OCI-LY1 (cell line): ENCODE measurements around the gene WNT9A.

Experiments
- H2AFZ ChIP-seq: fragments of 200-600 bp; sonication (generic), shearing (Covaris generic); 2 replicates; pipeline ENCODE4 v1.6.0; 2014; ENCODE audit warnings: antibody characterized with exemption, mild to moderate bottlenecking, low read length
- H3F3A ChIP-seq: fragments of 200-600 bp; sonication (generic), shearing (Covaris generic); 2 replicates; pipeline ENCODE4 v1.6.0; 2014; ENCODE audit warnings: mild to moderate bottlenecking, antibody characterized with exemption, low read length, moderate library complexity; ENCODE audit not compliant: insufficient read depth
- H3K27ac ChIP-seq: fragments of 200-600 bp; sonication (generic); 2 replicates; pipeline ENCODE4 v1.5.1; 2014; ENCODE audit warnings: low read length, mixed run types, mild to moderate bottlenecking, low read depth; ENCODE audit not compliant: poor library complexity, severe bottlenecking
- H3K27me3 ChIP-seq: fragments of 200-600 bp; sonication (generic); 2 replicates; pipeline ENCODE4 v1.6.0; 2014; ENCODE audit warnings: antibody characterized with exemption, mild to moderate bottlenecking, low read length, moderate library complexity; ENCODE audit not compliant: insufficient read depth
- H3K36me3 ChIP-seq: fragments of 200-600 bp; sonication (generic); 2 replicates; pipeline ENCODE4 v1.6.1; 2014; ENCODE audit warnings: mild to moderate bottlenecking, antibody characterized with exemption, low read length, moderate library complexity, mixed read lengths; ENCODE audit not compliant: insufficient read depth
- H3K4me1 ChIP-seq: fragments of 200-600 bp; sonication (generic); 2 replicates; pipeline ENCODE4 v1.5.1; 2014; ENCODE audit warnings: mild to moderate bottlenecking, low read length, moderate library complexity; ENCODE audit not compliant: insufficient read depth, severe bottlenecking
- H3K4me2 ChIP-seq: fragments of 200-600 bp; sonication (generic), shearing (Covaris generic); 2 replicates; pipeline ENCODE4 v1.6.1; 2014; ENCODE audit warnings: low read length
- H3K4me3 ChIP-seq: fragments of 200-600 bp; sonication (generic); 2 replicates; pipeline ENCODE4 v1.5.1; 2014; ENCODE audit warnings: low read length, low read depth, mild to moderate bottlenecking, mixed read lengths; ENCODE audit not compliant: poor library complexity, severe bottlenecking
- H3K79me2 ChIP-seq: fragments of 200-600 bp; shearing (Covaris generic); 2 replicates; pipeline ENCODE4 v1.6.1; 2016; ENCODE audit warnings: mixed run types, low read length, mixed read lengths; ENCODE audit not compliant: insufficient read depth
- H3K9ac ChIP-seq: fragments of 200-600 bp; sonication (generic), shearing (Covaris generic); 2 replicates; pipeline ENCODE4 v1.6.1; 2014; ENCODE audit warnings: mild to moderate bottlenecking, low read length, mixed read lengths
- H3K9me2 ChIP-seq: fragments of 200-600 bp; sonication (generic), shearing (Covaris generic); 2 replicates; pipeline ENCODE4 v1.6.1; 2014; ENCODE audit warnings: low read depth, mild to moderate bottlenecking, low read length, mixed read lengths
- H3K9me3 ChIP-seq: fragments of 200-600 bp; shearing (Covaris generic); 2 replicates; pipeline ENCODE4 v1.6.1; 2014; ENCODE audit warnings: low read length, mixed read lengths
- H4K20me1 ChIP-seq: fragments of 200-600 bp; sonication (generic), shearing (Covaris generic); 2 replicates; pipeline ENCODE4 v1.6.0; 2016; ENCODE audit warnings: mild to moderate bottlenecking, low read length; ENCODE audit not compliant: insufficient read depth
- CTCF ChIP-seq: fragments of 200-600 bp; sonication (generic), shearing (Covaris generic); IDR thresholded peaks from 2 replicates; pipeline ENCODE4 v1.5.1; 2017; ENCODE audit warnings: mild to moderate bottlenecking, antibody characterized with exemption, low read length, moderate library complexity, mixed read lengths
- EZH2 ChIP-seq: fragments of 200-600 bp; sonication (generic), shearing (Covaris generic); IDR thresholded peaks from 2 replicates; pipeline ENCODE4 v1.8.0; 2017; ENCODE audit warnings: borderline replicate concordance, mixed run types, mild to moderate bottlenecking, antibody characterized with exemption, low read length, moderate library complexity, mixed read lengths

Gene WNT9A

GRCh38 chr1:227909188-227909587 lies 38.5 kb downstream of the WNT9A start:
- H3K4me1 ChIP-seq, result no peaks in the 10 kb centered on the region
- no peak overlapping the region for H2AFZ ChIP-seq
- no peak overlapping the region for H3K4me3 ChIP-seq
- no peak overlapping the region for H3K27ac ChIP-seq
- H3K27me3 ChIP-seq, result no peaks in the 10 kb centered on the region
- H3F3A ChIP-seq, result no peaks in the 10 kb centered on the region
- no peak for TF ChIP-seq CTCF
- no peak for TF ChIP-seq EZH2
- no peak overlapping the region for H3K4me2 ChIP-seq
- H3K9me2 ChIP-seq, result no peaks in the 10 kb centered on the region
- no peaks in the 10 kb centered on the region for H4K20me1 ChIP-seq
- H3K9me3 ChIP-seq, result no peaks in the 10 kb centered on the region
- H3K79me2 ChIP-seq, result no peaks in the 10 kb centered on the region
- H3K36me3 ChIP-seq, result no peaks in the 10 kb centered on the region
- H3K9ac ChIP-seq, result no peak overlapping the region

DNA sequence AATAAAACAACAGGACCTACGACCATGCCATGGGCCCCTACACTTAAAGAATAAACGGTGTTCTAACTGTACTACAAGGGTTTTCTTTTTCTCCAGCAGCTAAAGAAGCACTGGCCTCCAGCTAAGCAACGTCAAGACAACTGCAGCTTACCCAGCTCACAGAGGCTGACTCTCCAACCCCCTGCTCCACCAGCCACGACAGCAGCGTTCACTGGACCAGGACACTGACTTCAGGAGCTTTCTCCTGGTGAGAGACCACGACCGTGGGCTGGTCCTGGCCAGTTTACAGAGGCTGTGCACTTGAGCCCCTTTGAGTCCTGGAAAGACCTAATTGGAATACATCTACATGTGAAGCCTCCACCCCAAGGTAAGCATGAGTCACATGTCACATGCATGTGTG lies 39.4 kb downstream of the WNT9A start:
- H2AFZ ChIP-seq, result no peak overlapping the region
- H3K9me3 ChIP-seq, result no peaks in the 10 kb centered on the region
- no peaks in the 10 kb centered on the region for H3K79me2 ChIP-seq
- H3K27ac ChIP-seq, result no peak overlapping the region
- H4K20me1 ChIP-seq, result no peaks in the 10 kb centered on the region
- no peaks in the 10 kb centered on the region for H3K9me2 ChIP-seq
- H3K36me3 ChIP-seq, result no peaks in the 10 kb centered on the region
- no peak overlapping the region for H3K4me2 ChIP-seq
- no peak overlapping the region for H3K4me3 ChIP-seq
- H3F3A ChIP-seq, result no peaks in the 10 kb centered on the region
- TF ChIP-seq CTCF, result no peak
- no peak for TF ChIP-seq EZH2
- no peak overlapping the region for H3K9ac ChIP-seq
- H3K4me1 ChIP-seq, result no peaks in the 10 kb centered on the region
- no peaks in the 10 kb centered on the region for H3K27me3 ChIP-seq

- Histone ChIP-seq H3K9ac (no peak overlapping the region), H3K4me2 (no peak overlapping the region), H3K79me2 (no peaks in the 10 kb centered on the region), H3F3A (no peaks in the 10 kb centered on the region), H3K27me3 (no peaks in the 10 kb centered on the region), H3K9me3 (no peaks in the 10 kb centered on the region), H2AFZ (no peak overlapping the region), H3K36me3 (no peaks in the 10 kb centered on the region), H3K9me2 (no peaks in the 10 kb centered on the region), H3K27ac (no peak overlapping the region), H3K4me1 (no peaks in the 10 kb centered on the region), H3K4me3 (no peak overlapping the region), H4K20me1 (no peaks in the 10 kb centered on the region)
- TF ChIP-seq EZH2, result no peak
- TF ChIP-seq CTCF, result no peak
These were observed 40.2 kb downstream of the WNT9A start for GRCh38 chr1:227907439-227908015.
